NCI-H2029 (cell line): ENCODE measurements around the gene DCUN1D3.
"Not testable (repeated sequence)": the region's sequence is repeated elsewhere in the genome, so short reads cannot be mapped to it uniquely, and the experiment has no call there.

Experiments
- DNase-seq: peaks from one replicate; lab custom pipeline; 2025; lab: John Stamatoyannopoulos, UW

Gene DCUN1D3

GRCh38 chr16:20862162-20862960 lies 37.8 kb downstream of the DCUN1D3 start:
- no peak for DNase-seq

DNA sequence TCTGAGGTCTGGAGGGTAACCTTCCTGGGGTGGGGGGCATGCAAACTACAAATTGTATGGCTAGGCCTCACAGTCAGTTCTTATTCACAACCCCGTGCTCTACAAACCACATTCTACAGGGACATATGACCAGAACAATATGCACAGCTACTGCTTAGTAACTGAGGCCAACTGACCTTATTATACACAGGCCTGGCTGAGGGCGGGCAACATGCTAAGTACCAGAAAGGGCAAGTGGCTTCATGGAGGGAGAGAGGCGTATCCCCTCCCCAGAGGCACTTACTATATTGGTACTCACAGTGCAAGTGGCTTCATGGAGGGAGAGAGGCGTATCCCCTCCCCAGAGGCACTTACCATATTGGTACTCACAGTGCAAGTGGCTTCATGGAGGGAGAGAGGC lies 39.2 kb downstream of the DCUN1D3 start:
- DNase-seq, result not testable (repeated sequence)

DNA sequence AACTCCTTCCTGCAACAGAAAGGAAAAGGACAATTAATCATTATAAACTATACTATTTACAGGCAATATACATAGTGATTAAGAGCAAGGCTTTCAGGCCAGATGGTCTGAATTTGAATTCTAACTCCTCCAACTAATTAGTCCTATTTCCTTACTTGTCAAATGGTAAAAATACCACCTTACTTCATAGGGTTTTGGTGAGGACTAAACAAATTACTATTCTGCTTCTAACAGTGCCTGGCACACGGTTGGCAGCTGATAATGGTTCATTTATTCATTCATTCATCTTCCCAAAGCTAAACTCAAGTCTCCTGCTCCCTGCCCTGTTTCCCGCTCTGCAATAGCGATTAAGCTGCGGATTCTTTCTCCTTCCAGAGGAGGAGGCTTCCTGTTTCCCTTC lies 39.8 kb downstream of the DCUN1D3 start:
- DNase-seq, result no peak

GRCh38 chr16:20859699-20860098 lies 40.5 kb downstream of the DCUN1D3 start:
- no peak for DNase-seq

DNA sequence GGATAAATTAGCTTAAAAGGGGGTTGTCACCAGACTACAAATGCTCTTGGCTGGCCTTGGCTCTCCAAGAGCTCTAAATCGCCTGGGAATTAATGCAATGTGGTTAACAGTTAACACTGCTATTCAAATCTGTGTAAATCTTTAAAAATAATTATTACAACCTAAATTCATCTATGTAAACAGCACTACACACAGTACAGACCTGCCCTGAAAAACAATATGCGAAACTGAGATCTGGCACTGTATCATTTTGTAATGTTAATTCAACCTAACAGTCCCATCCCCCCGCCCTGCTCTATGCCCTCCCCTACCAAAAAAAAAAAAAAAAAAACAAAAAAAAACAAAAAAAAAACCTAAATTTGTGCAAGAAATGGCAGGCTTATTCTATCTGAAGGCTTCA lies 40.9 kb downstream of the DCUN1D3 start:
- DNase-seq, result no peak

DNA sequence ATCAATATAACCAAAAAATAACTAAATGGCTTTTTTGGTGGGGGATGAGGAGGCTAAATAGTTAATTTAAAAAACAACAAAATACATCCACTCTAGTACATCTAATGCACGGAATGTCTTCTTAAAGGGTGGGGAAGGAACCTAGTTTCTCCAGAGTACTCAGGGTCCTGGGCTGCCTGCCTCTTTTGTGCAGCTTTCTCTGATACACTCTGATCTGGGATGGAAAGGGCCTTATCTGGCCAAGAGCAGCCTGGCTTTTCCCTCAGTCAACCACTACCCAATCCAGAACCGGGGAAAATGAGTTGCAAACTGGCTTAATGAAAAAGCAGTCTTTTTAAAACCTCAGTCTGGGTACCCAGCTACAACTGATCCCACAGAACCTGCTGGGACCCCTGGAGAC lies 42.9 kb downstream of the DCUN1D3 start:
- no peak for DNase-seq

DNA sequence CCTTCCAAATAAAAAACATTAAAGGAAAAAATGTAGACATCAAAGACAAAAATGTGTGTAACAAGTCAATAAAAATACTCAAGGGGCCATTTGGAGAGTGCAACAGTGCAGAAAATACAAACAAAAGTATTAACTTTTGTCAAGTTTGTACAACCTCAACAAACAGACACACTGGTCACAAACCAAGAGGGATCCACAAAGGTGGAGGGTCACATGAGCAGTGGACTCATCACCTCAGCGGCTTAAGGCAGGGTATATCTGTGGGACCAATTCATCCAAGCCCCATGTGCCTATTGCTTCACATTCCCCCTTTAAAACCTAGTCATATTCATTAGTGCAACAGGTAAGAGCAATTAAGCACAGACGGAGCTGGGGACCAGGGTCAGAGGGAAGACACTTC lies 45.2 kb downstream of the DCUN1D3 start:
- no peak for DNase-seq

DNA sequence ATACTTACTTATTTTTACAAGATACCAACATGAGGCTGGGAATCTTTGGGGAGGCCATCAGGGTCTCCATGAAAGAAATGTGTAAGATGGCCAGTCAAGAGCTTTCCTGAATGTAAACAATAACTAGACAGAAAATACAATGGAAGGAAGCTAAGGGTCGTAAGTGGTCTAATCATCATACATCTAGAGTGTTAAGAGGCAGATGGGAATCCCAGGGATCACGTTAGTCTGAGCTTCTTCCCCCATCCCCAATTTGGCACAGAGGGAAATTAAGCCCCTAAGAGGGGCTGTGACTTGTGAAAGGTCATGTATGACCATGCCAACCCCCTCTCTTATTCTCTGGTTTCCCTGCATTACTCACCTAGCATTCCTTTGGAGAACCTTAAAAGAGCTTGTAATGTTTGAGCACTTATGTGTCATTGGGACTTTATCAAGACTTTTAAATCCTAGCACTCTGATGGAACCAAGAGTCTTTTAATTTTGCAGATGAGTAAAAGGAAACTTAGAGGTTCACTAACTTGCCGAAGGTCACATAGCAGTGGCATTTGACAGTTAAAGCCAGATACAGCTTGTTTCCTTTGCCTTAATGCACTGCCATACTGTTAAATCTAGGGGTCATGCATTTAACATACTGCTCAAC lies 46.1 kb downstream of the DCUN1D3 start:
- no peak for DNase-seq

DNA sequence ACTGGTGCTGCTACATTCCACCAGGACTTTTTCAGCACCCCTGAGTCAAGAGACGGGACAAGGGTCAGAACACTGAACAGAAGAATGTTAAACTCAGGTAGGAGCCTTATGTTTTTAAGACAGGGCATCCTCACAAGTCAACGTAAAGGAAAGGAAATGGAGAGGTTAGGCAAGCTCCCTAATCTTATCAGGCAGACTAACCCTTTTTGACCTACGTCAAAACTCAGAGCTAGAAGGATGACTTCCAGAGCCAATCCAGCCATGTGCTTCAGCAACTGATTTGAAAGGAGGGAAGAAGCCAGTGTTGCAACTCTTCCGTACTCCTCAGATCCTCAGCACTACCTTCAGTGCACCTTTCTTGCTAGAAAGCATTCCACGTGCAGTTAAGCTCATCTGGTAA lies 47.0 kb downstream of the DCUN1D3 start:
- DNase-seq, result no peak

- DNase-seq, result no peak
Measured at GRCh38 chr16:20851601-20852000, 48.6 kb downstream of the DCUN1D3 start.

- DNase-seq, result no peak
Measured at GRCh38 chr16:20850981-20851380, 49.2 kb downstream of the DCUN1D3 start.

- peak; percentile 33 for DNase-seq
Measured at GRCh38 chr16:20849589-20850390, 50.4 kb downstream of the DCUN1D3 start.

GRCh38 chr16:20847550-20847949 lies 52.6 kb downstream of the DCUN1D3 start:
- no peak for DNase-seq

DNA sequence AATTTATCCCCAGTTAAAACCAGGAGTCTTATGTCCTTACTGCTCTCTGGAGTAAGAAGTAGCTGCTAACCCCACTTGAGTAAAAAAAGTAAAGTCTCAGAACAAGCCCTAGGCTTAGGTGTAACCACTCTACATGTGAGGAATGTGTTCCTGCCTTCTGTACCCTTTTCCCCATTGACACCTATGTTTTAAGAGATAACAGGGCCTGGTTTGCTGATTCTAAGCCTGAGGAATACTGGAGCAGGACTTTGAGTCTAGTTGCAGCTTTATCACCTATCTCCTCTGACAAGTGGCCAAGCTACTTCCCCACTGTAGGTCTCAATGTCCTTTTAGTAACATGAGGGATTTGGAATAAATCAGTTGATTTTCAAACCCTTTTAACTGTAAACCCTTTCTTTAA lies 53.6 kb downstream of the DCUN1D3 start:
- no peak for DNase-seq

- no peak for DNase-seq
Measured at GRCh38 chr16:20846030-20846429, 54.1 kb downstream of the DCUN1D3 start.

DNA sequence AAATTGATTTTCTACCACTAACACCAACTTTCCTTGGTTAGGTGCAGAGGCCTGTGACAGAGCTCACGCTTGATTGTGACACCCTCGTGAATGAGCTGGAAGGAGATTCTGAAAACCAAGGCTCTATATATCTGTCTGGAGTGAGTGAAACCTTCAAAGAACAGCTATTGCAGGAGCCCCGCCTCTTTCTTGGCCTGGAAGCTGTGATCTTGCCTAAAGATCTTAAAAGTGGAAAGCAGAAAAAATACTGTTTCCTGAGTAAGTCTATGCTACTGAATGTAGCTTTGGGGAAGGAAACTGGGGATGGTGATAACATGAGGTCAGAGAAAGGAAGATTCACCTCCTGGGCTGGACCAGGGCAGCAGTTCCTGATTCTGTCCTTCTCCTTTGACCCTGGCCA lies 55.6 kb downstream of the DCUN1D3 start:
- DNase-seq, result no peak

DNA sequence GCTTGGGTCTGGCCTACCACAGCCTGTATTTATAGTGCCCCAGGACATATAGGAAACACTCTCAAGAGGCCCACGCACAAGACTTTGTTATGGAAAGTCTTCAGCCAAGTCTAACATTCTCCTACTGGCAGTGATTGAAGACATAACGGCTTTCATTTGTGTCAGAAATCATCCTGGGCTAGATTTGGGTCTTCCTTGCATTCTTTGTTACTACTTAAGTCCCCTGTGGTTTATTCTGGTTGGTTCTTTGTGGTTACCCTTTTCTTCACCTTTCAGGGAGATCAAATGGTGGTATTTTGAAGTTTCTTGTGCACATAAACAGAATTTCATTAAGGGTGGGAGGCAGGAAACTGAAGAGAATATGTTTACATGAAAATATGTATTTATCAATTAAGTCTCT lies 56.1 kb downstream of the DCUN1D3 start:
- no peak for DNase-seq

DNA sequence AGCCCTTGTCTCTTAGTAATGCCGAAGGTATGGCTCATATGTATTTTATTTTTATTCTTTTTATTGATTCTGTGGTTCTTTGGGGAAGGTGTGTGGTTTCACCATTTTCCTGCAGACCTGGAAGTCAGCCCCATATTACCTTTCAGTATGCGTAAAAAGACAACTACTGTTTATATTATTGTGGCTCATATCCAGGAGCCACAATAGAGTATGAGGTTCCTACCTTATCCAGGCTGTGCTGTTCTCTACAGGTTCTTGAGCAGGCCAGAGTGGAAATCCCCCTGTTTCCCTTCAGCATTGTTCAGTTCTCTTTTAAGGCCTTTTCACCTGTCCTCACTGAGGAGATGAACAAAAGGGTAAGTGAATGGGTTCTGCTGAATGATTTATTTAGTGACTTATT lies 60.7 kb downstream of the DCUN1D3 start:
- no peak for DNase-seq

DNA sequence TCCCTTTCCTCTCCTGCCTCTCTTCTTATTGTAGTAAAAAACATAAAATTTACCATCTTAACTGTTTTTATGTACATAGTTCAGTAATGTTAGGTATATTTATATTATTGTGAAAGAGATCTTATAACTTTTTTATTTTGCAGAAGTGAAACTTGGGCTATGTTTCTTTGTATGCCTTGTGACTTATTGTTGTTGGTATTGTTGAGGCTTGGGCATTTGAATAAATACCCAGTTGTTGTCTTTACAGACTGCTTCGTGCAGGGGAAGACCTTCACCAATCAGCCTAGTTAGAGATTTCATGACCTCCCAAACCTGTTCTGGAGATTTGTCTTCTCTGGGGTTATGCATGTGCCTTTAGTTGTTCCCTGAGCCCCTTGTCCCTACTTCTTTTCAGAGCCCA lies 61.9 kb downstream of the DCUN1D3 start:
- DNase-seq, result no peak

DNA sequence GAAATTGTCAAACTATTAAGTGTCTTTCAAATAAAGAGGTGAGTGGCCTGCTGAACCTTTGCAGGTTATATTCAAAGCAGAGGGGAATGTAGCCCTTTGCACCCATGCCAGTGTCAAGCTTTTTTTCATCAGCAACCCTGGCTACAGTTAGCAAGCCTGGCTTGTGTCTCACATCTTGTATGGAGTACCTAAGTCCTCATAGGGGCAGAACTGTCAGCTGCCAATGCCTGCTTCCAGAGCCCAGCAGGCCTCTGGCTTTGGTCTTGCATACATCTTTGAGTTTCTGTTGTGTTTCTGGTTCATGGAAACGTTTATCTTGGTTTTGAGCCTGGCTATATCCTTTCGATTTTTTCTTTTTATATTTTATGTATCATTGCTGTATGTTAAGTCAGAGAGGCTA lies 67.1 kb downstream of the DCUN1D3 start:
- no peak for DNase-seq

DNA sequence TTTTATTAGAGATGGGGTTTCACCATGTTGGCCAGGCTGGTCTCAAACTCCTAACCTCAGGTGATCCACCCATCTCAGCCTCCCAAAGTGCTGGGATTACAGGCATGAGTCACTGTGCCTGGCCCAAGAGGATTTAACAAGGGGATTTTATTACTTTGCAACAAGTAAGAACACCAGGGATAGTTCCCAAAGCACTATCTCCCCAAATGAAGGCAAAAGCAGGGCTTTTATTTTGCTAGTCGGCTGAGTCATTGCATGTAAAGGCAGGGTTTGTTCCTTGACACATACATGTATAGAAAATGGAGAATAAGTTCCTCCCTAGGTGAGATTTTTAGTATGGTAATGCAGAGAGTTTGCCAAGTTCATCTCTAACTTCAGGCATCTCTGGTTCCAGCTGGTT lies 69.8 kb downstream of the DCUN1D3 start:
- DNase-seq, result no peak

DNA sequence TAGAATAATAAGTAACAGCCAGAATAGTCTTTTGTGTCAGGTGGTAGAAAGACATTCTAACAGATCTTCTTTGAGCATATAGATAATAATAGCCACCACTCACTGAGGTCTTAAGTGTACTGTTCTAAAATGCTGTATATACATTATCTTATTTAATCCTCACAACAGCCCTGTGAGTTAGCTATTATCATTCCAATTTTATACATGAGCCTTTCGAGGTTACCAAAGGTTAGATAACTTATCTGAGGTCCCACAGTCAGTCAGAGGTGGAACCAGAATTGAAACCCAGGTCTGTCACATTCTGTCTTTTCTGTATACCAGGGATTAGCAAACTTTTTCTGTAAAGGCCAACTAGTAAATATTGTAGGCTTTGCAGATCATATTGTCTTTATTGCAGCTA lies 70.6 kb downstream of the DCUN1D3 start:
- no peak for DNase-seq

GRCh38 chr16:20826039-20826566 lies 74.1 kb downstream of the DCUN1D3 start:
- no peak for DNase-seq
